Measurements from ENCODE around the gene SNX32. TPM values are rescaled to one million over a fixed set of nuclear protein-coding genes. Genes with fewer than 3 reads are reported as not detected.

The SNX32 gene
- total and polyA plus RNA-seq, 2 of the 13 experiments (the other 11 are each of a cell fraction or from before 2014, with no cell fraction given): 0.09 to 0.34 TPM

- TF ChIP-seq PREB (CRISPR knock-in tag; IDR thresholded peaks at IDR 0.05): no peak
- no peak for TF ChIP-seq ZNF142 (CRISPR knock-in tag; IDR thresholded peaks at IDR 0.05)
- TF ChIP-seq ISL2 (CRISPR knock-in tag; IDR thresholded peaks at IDR 0.05): no peak; the same call in 1 of the 2 replicates
- no peak for TF ChIP-seq RAD21 (CRISPR knock-in tag; IDR thresholded peaks at IDR 0.05)
- TF ChIP-seq AKAP8 (CRISPR knock-in tag; IDR thresholded peaks at IDR 0.05): no peak
- no peak for TF ChIP-seq TFE3 (CRISPR knock-in tag; IDR thresholded peaks at IDR 0.05)
- no peak for TF ChIP-seq RBAK (CRISPR knock-in tag; IDR thresholded peaks at IDR 0.05)
- no peak for TF ChIP-seq CBX2 (IDR thresholded peaks at IDR 0.05; ENCODE audit: low read depth, low read length)
- TF ChIP-seq CBX2 (CRISPR knock-in tag; IDR thresholded peaks at IDR 0.05; ENCODE audit: low read depth): no peak
- peak; percentile 34; the same call in 1 of the 2 replicates for TF ChIP-seq ZGPAT (CRISPR knock-in tag; IDR thresholded peaks at IDR 0.05)
- TF ChIP-seq MED1 (CRISPR knock-in tag; IDR thresholded peaks at IDR 0.05): peak; percentile 5; the same call in 1 of the 2 replicates
- no peak for TF ChIP-seq ZNF766 (CRISPR knock-in tag; IDR thresholded peaks at IDR 0.05; ENCODE audit: borderline replicate concordance)
- no peak for TF ChIP-seq TFDP2 (CRISPR knock-in tag; IDR thresholded peaks at IDR 0.05)
- TF ChIP-seq ZNF674 (CRISPR knock-in tag; IDR thresholded peaks at IDR 0.05; ENCODE audit: low read depth): no peak
- TF ChIP-seq AGO1 (IDR thresholded peaks at IDR 0.05; ENCODE audit: low read depth, low read length, poor library complexity, severe bottlenecking): no peak
- TF ChIP-seq PHB2 (IDR thresholded peaks at IDR 0.05; ENCODE audit: partially characterized antibody): no peak
- TF ChIP-seq FOXP1 (IDR thresholded peaks at IDR 0.05): no peak
- TF ChIP-seq FOXP1 (CRISPR knock-in tag; IDR thresholded peaks at IDR 0.05): no peak
Measured at GRCh38 chr11:65844231-65844872, 10.6 kb downstream of the SNX32 start (continued).
